GM18526 (cell line): ENCODE measurements around the gene PLA2G1B.

Experiments used
- POLR2A ChIP-seq: IDR thresholded peaks from 3 replicates; pipeline ENCODE4 v1.6.1; 2011; ENCODE audit not compliant: insufficient read length; ENCODE audit errors: extremely low read depth

PLA2G1B gene

GRCh38 chr12:120343039-120343537 is 15.5 kb upstream of the PLA2G1B start:
- no peak for TF ChIP-seq POLR2A

- no peak for TF ChIP-seq POLR2A
These were observed 14.8 kb upstream of the PLA2G1B start for GRCh38 chr12:120342175-120343038.

- TF ChIP-seq POLR2A, result no peak
These were observed 11.7 kb upstream of the PLA2G1B start for GRCh38 chr12:120339256-120339655.

GRCh38 chr12:120337730-120338129 is 10.2 kb upstream of the PLA2G1B start:
- TF ChIP-seq POLR2A, result no peak

GRCh38 chr12:120332523-120332922 is 4.9 kb upstream of the PLA2G1B start:
- TF ChIP-seq POLR2A, result no peak

GRCh38 chr12:120332041-120332440 is 4.5 kb upstream of the PLA2G1B start:
- no peak for TF ChIP-seq POLR2A

- TF ChIP-seq POLR2A, result no peak
These were observed 3.8 kb upstream of the PLA2G1B start for GRCh38 chr12:120331390-120331789.

GRCh38 chr12:120328228-120328627 is 649 bp upstream of the PLA2G1B start:
- TF ChIP-seq POLR2A, result no peak

GRCh38 chr12:120324841-120325417 is 2.6 kb downstream of the PLA2G1B start:
- TF ChIP-seq POLR2A, result no peak

GRCh38 chr12:120323772-120324171 is 3.8 kb downstream of the PLA2G1B start:
- no peak for TF ChIP-seq POLR2A

- TF ChIP-seq POLR2A, result no peak
These were observed 6.0 kb downstream of the PLA2G1B start for GRCh38 chr12:120321382-120322202.

- TF ChIP-seq POLR2A, result peak; percentile 80
These were observed 10.1 kb downstream of the PLA2G1B start for GRCh38 chr12:120317224-120318105.

GRCh38 chr12:120316798-120317223 is 10.8 kb downstream of the PLA2G1B start:
- TF ChIP-seq POLR2A, result no peak

- no peak for TF ChIP-seq POLR2A
These were observed 13.4 kb downstream of the PLA2G1B start for GRCh38 chr12:120314220-120314619.

GRCh38 chr12:120301962-120302815 is 25.4 kb downstream of the PLA2G1B start, which contains the start of gene SIRT4:
TSS of gene SIRT4 (plus strand) at chr12:120302321. CDS start at chr12:120303562, 1,241 bp downstream.
- TF ChIP-seq POLR2A, result no peak
